ENCODE measurements around the gene GYS1.

DNA sequence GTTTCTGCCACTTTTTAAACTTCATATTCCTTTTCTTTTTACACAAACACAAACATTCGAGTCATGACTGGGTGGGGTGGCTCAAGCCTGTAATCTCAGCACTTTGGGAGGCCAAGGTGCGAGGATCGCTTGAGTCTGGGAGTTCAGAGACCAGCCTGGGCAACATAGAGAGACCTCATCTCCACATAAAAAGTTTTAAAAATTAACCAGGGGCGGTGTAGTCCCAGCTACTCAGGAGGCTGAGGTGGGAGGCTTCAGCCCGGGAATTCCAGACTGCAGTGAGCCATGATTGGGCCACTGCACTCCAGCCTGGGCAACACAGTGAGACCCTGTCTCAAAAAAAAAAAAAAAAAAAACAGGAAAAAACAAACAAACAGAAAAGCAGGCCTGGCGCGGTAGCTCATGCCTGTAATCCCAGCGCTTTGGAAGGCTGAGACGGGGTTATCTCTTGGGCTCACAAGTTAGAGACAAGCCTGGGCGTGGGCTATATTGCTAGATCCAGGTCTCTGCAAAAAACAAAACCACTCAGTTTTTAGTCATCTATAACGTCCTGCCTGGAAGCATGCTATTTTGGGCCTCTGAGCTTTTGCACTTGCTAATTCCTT lies 39.0 kb downstream of the GYS1 start:
- TF ChIP-seq, protein P1, sequence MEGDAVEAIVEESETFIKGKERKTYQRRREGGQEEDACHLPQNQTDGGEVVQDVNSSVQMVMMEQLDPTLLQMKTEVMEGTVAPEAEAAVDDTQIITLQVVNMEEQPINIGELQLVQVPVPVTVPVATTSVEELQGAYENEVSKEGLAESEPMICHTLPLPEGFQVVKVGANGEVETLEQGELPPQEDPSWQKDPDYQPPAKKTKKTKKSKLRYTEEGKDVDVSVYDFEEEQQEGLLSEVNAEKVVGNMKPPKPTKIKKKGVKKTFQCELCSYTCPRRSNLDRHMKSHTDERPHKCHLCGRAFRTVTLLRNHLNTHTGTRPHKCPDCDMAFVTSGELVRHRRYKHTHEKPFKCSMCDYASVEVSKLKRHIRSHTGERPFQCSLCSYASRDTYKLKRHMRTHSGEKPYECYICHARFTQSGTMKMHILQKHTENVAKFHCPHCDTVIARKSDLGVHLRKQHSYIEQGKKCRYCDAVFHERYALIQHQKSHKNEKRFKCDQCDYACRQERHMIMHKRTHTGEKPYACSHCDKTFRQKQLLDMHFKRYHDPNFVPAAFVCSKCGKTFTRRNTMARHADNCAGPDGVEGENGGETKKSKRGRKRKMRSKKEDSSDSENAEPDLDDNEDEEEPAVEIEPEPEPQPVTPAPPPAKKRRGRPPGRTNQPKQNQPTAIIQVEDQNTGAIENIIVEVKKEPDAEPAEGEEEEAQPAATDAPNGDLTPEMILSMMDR (IDR thresholded peaks at IDR 0.05 in 4 of 5, conservative IDR thresholded peaks at IDR 0.05 in 1 of 5), result no peak
- no peak for TF ChIP-seq POLR2A (IDR thresholded peaks at IDR 0.05)

All from gastrocnemius medialis (tissue), 4 donors.